Neural cell (in vitro differentiated cells): Measurements from ENCODE around the gene SPATA19. TPM values are rescaled to one million over a fixed set of nuclear protein-coding genes. Genes with fewer than 3 reads are reported as not detected.

Source experiments
- H2AFZ ChIP-seq: fragments of 200-600, 300-800 bp; sonication (generic), shearing (Covaris generic); 2 replicates; pipeline ENCODE4 v1.6.0; 2014; ENCODE audit warnings: low read depth, mild to moderate bottlenecking, antibody characterized with exemption, low read length, moderate library complexity
- H3F3A ChIP-seq: fragments of 200-600 bp; shearing (Covaris generic); 2 replicates; pipeline ENCODE4 v1.6.1; 2016; ENCODE audit warnings: mild to moderate bottlenecking, moderate library complexity, mixed read lengths, antibody characterized with exemption, low read length; ENCODE audit not compliant: insufficient read depth, poor library complexity, severe bottlenecking
- H3K27ac ChIP-seq: fragments of 200-600, 300-800 bp; sonication (generic), shearing (Covaris generic); 2 replicates; pipeline ENCODE4 v1.5.1; 2014; ENCODE audit warnings: mild to moderate bottlenecking, low read length, moderate library complexity
- H3K27me3 ChIP-seq: fragments of 300-800, 200-600 bp; sonication (generic), shearing (Covaris generic); 2 replicates; pipeline ENCODE4 v1.6.0; 2014; ENCODE audit warnings: mild to moderate bottlenecking, low read depth, low read length, moderate library complexity; ENCODE audit not compliant: insufficient read depth
- H3K36me3 ChIP-seq: fragments of 300-800, 200-600 bp; sonication (generic), shearing (Covaris generic); 2 replicates; pipeline ENCODE4 v1.5.1; 2014; ENCODE audit warnings: mild to moderate bottlenecking, antibody characterized with exemption, low read length, moderate library complexity; ENCODE audit not compliant: insufficient read depth
- H3K4me2 ChIP-seq: fragments of 300-800, 200-600 bp; sonication (generic), shearing (Covaris generic); 2 replicates; pipeline ENCODE4 v1.6.0; 2014; ENCODE audit warnings: mild to moderate bottlenecking, low read length
- H3K4me3 ChIP-seq: fragments of 300-800, 200-600 bp; sonication (generic), shearing (Covaris generic); 2 replicates; pipeline ENCODE4 v1.5.1; 2014; ENCODE audit warnings: mild to moderate bottlenecking, low read length, moderate library complexity
- H3K79me2 ChIP-seq: fragments of 200-600 bp; shearing (Covaris generic); replicated peaks from 2 replicates; pipeline ENCODE4 v1.6.0; 2014; ENCODE audit warnings: mild to moderate bottlenecking, low read length, moderate library complexity; ENCODE audit not compliant: insufficient read depth
- H3K9ac ChIP-seq: fragments of 300-800, 200-600 bp; sonication (generic), shearing (Covaris generic); 2 replicates; pipeline ENCODE4 v1.6.1; 2016; ENCODE audit warnings: mild to moderate bottlenecking, low read length, mixed read lengths
- H3K9me2 ChIP-seq: fragments of 200-600 bp; shearing (Covaris generic); 2 replicates; pipeline ENCODE4 v1.6.1; 2016; ENCODE audit warnings: mild to moderate bottlenecking, low read length, mixed read lengths; ENCODE audit not compliant: insufficient read depth
- H3K9me3 ChIP-seq: fragments of 200-600, 300-800 bp; sonication (generic), shearing (Covaris generic); 2 replicates; pipeline ENCODE4 v1.6.1; 2016; ENCODE audit warnings: mild to moderate bottlenecking, mixed run types, low read length, moderate library complexity, mixed read lengths
- H4K20me1 ChIP-seq: fragments of 200-600 bp; shearing (Covaris generic); 2 replicates; pipeline ENCODE4 v1.6.1; 2016; ENCODE audit warnings: mild to moderate bottlenecking, mixed run types; ENCODE audit not compliant: insufficient read depth
- EP300 ChIP-seq: fragments of 450-650 bp; conservative IDR thresholded peaks from 2 replicates; pipeline ENCODE4 v1.6.1; 2014; ENCODE audit warnings: antibody characterized with exemption, mild to moderate bottlenecking, moderate library complexity; ENCODE audit not compliant: poor library complexity, severe bottlenecking
- EZH2 ChIP-seq: fragments of 200-600, 300-800 bp; shearing (Covaris generic), sonication (generic); IDR thresholded peaks from 2 replicates; pipeline ENCODE4 v1.6.1; 2014; ENCODE audit warnings: antibody characterized with exemption, low read length, borderline replicate concordance, mild to moderate bottlenecking; ENCODE audit not compliant: insufficient read depth, poor library complexity, severe bottlenecking
- MXI1 ChIP-seq: fragments of 450-650 bp; conservative IDR thresholded peaks from 2 replicates; pipeline ENCODE4 v1.6.1; 2014; ENCODE audit warnings: antibody characterized with exemption, mild to moderate bottlenecking; ENCODE audit not compliant: poor library complexity, severe bottlenecking
- POLR2AphosphoS5 ChIP-seq: IDR thresholded peaks from 2 replicates; pipeline ENCODE4 v1.6.1; 2012
- RAD21 ChIP-seq: fragments of 450-650 bp; conservative IDR thresholded peaks from 2 replicates; pipeline ENCODE4 v1.6.1; 2014; ENCODE audit warnings: antibody characterized with exemption, mild to moderate bottlenecking, moderate library complexity
- SMC3 ChIP-seq: fragments of 450-650 bp; conservative IDR thresholded peaks from 2 replicates; pipeline ENCODE4 v1.6.1; 2014; ENCODE audit warnings: antibody characterized with exemption, mild to moderate bottlenecking, moderate library complexity; ENCODE audit not compliant: poor library complexity
- TAF1 ChIP-seq: IDR thresholded peaks from 2 replicates; pipeline ENCODE4 v1.6.1; 2012; ENCODE audit warnings: low read depth
- polyA plus RNA-seq: library from polyadenylated mRNA; depleted of rRNA; stranded (reverse); fragments of >200 nt; gene quantifications from 2 replicates; pipeline ENCODE4 v1.2.3, GENCODE V29; 2014
- TF ChIP-seq, protein P1 (sequence below): IDR thresholded peaks from 2 replicates; pipeline ENCODE4 v1.6.1; 2012; ENCODE audit warnings: borderline replicate concordance
- TF ChIP-seq, protein P2 (sequence below): fragments of 450-650 bp; IDR thresholded peaks from 2 replicates; pipeline ENCODE4 v1.5.1; 2014; ENCODE audit warnings: antibody characterized with exemption, mild to moderate bottlenecking, moderate library complexity; ENCODE audit not compliant: poor library complexity, severe bottlenecking

Gene SPATA19
- polyA plus RNA-seq, 1 donor from 2014 or later: not detected

DNA sequence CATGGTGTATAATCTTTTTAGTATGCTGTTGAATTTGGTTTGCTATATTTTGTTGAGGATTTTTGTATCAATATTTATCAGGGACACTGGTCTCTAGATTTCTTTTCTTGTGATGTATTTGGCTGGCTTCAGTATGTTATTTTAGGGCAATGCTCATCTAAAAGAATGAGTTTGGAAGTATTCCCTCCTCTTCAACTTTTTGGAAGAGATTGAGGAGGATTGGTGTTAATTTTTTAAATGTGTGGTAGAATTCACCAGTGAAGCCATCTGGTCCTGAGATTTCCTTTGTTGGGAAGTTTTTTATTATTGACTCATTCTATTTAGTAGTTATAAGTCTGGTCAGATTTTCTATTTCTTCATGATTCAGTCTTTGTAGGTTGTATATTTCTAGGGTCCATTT, 22.1 kb upstream of the SPATA19 start:
- TF ChIP-seq MXI1 (no peak), POLR2AphosphoS5 (no peak), SMC3 (no peak), EP300 (no peak), TAF1 (no peak), RAD21 (no peak), EZH2 (no peak)
- TF ChIP-seq, protein P1, sequence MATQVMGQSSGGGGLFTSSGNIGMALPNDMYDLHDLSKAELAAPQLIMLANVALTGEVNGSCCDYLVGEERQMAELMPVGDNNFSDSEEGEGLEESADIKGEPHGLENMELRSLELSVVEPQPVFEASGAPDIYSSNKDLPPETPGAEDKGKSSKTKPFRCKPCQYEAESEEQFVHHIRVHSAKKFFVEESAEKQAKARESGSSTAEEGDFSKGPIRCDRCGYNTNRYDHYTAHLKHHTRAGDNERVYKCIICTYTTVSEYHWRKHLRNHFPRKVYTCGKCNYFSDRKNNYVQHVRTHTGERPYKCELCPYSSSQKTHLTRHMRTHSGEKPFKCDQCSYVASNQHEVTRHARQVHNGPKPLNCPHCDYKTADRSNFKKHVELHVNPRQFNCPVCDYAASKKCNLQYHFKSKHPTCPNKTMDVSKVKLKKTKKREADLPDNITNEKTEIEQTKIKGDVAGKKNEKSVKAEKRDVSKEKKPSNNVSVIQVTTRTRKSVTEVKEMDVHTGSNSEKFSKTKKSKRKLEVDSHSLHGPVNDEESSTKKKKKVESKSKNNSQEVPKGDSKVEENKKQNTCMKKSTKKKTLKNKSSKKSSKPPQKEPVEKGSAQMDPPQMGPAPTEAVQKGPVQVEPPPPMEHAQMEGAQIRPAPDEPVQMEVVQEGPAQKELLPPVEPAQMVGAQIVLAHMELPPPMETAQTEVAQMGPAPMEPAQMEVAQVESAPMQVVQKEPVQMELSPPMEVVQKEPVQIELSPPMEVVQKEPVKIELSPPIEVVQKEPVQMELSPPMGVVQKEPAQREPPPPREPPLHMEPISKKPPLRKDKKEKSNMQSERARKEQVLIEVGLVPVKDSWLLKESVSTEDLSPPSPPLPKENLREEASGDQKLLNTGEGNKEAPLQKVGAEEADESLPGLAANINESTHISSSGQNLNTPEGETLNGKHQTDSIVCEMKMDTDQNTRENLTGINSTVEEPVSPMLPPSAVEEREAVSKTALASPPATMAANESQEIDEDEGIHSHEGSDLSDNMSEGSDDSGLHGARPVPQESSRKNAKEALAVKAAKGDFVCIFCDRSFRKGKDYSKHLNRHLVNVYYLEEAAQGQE: no peak
- TF ChIP-seq, protein P2, sequence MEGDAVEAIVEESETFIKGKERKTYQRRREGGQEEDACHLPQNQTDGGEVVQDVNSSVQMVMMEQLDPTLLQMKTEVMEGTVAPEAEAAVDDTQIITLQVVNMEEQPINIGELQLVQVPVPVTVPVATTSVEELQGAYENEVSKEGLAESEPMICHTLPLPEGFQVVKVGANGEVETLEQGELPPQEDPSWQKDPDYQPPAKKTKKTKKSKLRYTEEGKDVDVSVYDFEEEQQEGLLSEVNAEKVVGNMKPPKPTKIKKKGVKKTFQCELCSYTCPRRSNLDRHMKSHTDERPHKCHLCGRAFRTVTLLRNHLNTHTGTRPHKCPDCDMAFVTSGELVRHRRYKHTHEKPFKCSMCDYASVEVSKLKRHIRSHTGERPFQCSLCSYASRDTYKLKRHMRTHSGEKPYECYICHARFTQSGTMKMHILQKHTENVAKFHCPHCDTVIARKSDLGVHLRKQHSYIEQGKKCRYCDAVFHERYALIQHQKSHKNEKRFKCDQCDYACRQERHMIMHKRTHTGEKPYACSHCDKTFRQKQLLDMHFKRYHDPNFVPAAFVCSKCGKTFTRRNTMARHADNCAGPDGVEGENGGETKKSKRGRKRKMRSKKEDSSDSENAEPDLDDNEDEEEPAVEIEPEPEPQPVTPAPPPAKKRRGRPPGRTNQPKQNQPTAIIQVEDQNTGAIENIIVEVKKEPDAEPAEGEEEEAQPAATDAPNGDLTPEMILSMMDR: no peak
- no peak overlapping the region for H2AFZ ChIP-seq
- H3F3A ChIP-seq: no peaks in the 10 kb centered on the region

DNA sequence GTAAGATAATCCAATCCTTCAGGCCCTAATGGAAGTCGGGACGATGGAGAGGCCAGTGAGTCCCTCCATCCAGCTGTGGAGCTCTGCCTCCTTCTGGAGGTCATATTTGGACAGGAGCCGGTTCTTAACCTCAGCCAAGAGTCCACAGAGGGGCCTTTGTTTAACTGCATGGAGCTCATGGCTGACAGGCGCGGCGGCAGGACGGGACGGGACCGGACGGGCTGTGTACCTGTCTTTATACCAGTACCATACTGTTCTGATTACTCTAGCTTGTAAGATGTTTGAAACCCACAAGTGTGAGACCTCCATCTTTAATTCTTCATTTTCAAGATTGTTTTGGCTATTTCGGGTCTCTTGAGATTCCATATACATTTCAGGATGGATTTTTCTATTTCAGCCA, 20.2 kb upstream of the SPATA19 start:
- H2AFZ ChIP-seq: no peak overlapping the region
- no peak overlapping the region for H3K9ac ChIP-seq
- no peak overlapping the region for H3K4me2 ChIP-seq
- no peaks in the 10 kb centered on the region for H3K9me3 ChIP-seq
- H3K27me3 ChIP-seq: no peaks in the 10 kb centered on the region
- H4K20me1 ChIP-seq: no peaks in the 10 kb centered on the region
- H3K4me3 ChIP-seq: no peak overlapping the region
- H3F3A ChIP-seq: no peaks in the 10 kb centered on the region
- TF ChIP-seq EZH2 (no peak), MXI1 (no peak), EP300 (no peak), POLR2AphosphoS5 (no peak), RAD21 (no peak), TAF1 (no peak), SMC3 (no peak)
- TF ChIP-seq, protein P2: no peak
- TF ChIP-seq, protein P1: no peak
- H3K79me2 ChIP-seq: no peaks in the 10 kb centered on the region
- no peaks in the 10 kb centered on the region for H3K36me3 ChIP-seq
- H3K27ac ChIP-seq: no peak overlapping the region
- no peaks in the 10 kb centered on the region for H3K9me2 ChIP-seq

More for the DNA sequence above, 22.1 kb upstream of the SPATA19 start:
- H3K36me3 ChIP-seq: no peaks in the 10 kb centered on the region
- H4K20me1 ChIP-seq: no peaks in the 10 kb centered on the region
- no peaks in the 10 kb centered on the region for H3K27me3 ChIP-seq
- no peak overlapping the region for H3K4me3 ChIP-seq
- H3K9me3 ChIP-seq: no peaks in the 10 kb centered on the region
- H3K79me2 ChIP-seq: no peaks in the 10 kb centered on the region
- H3K27ac ChIP-seq: no peak overlapping the region
- H3K9me2 ChIP-seq: no peaks in the 10 kb centered on the region
- no peak overlapping the region for H3K9ac ChIP-seq
- H3K4me2 ChIP-seq: no peak overlapping the region
